Fibroblast of lung (primary cell): ENCODE results near the gene FRAT1.

Source experiments
- CTCF ChIP-seq, 2 donors: IDR thresholded peaks in 1 of 2; conservative IDR thresholded peaks in 1 of 2; 1 replicate in 1 of 2; 2 replicates in 1 of 2; pipeline ENCODE4 v1.5.1; 2011 to 2012; ENCODE audit warnings: low read length in 2 of 2, control low read depth in 1 of 2, inconsistent platforms in 1 of 2, low read depth in 1 of 2, mild to moderate bottlenecking in 1 of 2
- EZH2 ChIP-seq: IDR thresholded peaks from 2 replicates; pipeline ENCODE4 v1.5.1; 2012; ENCODE audit warnings: low read length, control low read depth, mild to moderate bottlenecking; ENCODE audit errors: missing control alignments

DNA sequence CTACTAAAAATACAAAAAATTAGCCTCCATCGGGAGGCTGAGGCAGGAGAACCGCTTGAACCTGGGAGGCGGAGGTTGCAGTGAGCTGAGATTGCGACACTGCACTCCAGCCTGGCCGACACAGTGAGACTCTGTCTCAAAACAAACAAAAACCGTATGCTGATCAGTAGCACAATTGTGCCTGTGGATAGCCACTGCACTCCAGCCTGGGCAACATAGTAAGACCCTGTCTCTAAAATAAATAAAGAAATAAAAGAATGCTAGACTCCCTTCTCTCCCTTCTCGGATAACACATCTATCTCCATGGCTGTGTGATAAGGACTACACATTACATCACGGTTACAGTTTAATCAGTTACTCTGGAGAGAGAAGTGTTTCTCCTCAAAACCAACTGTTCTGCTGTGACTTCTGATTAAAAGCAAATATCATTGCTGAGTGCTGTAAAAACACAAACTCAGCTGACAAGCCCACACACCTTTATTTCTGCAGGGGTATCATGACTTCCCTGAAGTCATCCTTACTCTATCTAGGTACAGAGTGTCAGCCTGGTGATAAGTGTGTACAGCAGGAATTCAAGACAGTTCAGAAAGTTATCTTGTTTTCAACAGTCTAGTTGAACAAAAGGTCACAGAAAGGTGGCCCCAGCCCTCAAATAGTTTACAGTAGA lies 21.4 kb upstream of the FRAT1 start:
- TF ChIP-seq CTCF (conservative IDR thresholded peaks at IDR 0.05 in 1 of 2, IDR thresholded peaks at IDR 0.05 in 1 of 2; ENCODE audit: low read depth in 1 of 2, low read length in 2 of 2), result no peak
- no peak for TF ChIP-seq EZH2
